GM13977 (cell line): ENCODE results near the gene FMNL3.

Experiments
- DNase-seq: peaks from one replicate; pipeline ENCODE4 v3.0.0; 2012; ENCODE audit warnings: low spot score
- CTCF ChIP-seq: IDR thresholded peaks from 2 replicates; pipeline ENCODE4 v1.5.1; 2012; ENCODE audit warnings: mild to moderate bottlenecking, control low read depth; ENCODE audit not compliant: insufficient read depth; ENCODE audit errors: extremely low read depth, missing control alignments
- in situ Hi-C: fragments of 300-500 bp; cut with MboI; formaldehyde crosslinking; loops from one replicate; pipeline ENCODE4 v1.12.0; 2022; ENCODE audit warnings: low sequenced_read_pairs, low pct_unique_long_range_greater_than_20kb, mixed read lengths, inconsistent platforms; ENCODE audit not compliant: unreplicated experiment

Gene FMNL3

GRCh38 chr12:49661191-49661590 lies 46.0 kb downstream of the FMNL3 start:
- no peak for TF ChIP-seq CTCF

GRCh38 chr12:49659753-49660152 lies 47.5 kb downstream of the FMNL3 start:
- no peak for TF ChIP-seq CTCF
- no peak for DNase-seq
- in situ Hi-C loops: no loop called here

More at GRCh38 chr12:49661191-49661590, 46.0 kb downstream of the FMNL3 start:
- in situ Hi-C loops: no loop called here
- peak; percentile 74 for DNase-seq

- no peak for DNase-seq
- TF ChIP-seq CTCF: no peak
- in situ Hi-C loops: no loop called here
Observed at GRCh38 chr12:49658276-49658675, 48.9 kb downstream of the FMNL3 start.

- in situ Hi-C loops: no loop called here
Observed at GRCh38 chr12:49655595-49656236, 51.5 kb downstream of the FMNL3 start.

GRCh38 chr12:49654715-49655114 lies 52.5 kb downstream of the FMNL3 start:
- in situ Hi-C loops: loop anchor here (5.0 kb wide), 1 partner anchor 48 kb away; no protein-coding TSS in a partner anchor
- no peak for DNase-seq
- TF ChIP-seq CTCF: no peak

More at GRCh38 chr12:49655595-49656236, 51.5 kb downstream of the FMNL3 start:
- DNase-seq: no peak
- TF ChIP-seq CTCF: no peak

- DNase-seq: no peak
- in situ Hi-C loops: loop anchor here (5.0 kb wide), 1 partner anchor 49 kb away; no protein-coding TSS in a partner anchor
- TF ChIP-seq CTCF: no peak
Observed at GRCh38 chr12:49652921-49653520, 54.2 kb downstream of the FMNL3 start.
